Activated T-cell treated with anti-CD3 and anti-CD28 coated beads for 4 hours (primary cell): Measurements from ENCODE around the gene TAGAP.
"Not testable (repeated sequence)": the region's sequence is repeated elsewhere in the genome, so short reads cannot be mapped to it uniquely, and the experiment has no call there.

ENCODE experiments used
- DNase-seq: peaks from one replicate; pipeline ENCODE4 v3.0.0-alpha.2; 2020

The TAGAP gene

GRCh38 chr6:159008656-159009288 is 36.0 kb downstream of the TAGAP start:
- DNase-seq: no peak

GRCh38 chr6:159007510-159007909 is 37.3 kb downstream of the TAGAP start:
- no peak for DNase-seq

- no peak for DNase-seq
Observed at GRCh38 chr6:159005436-159005835, 39.4 kb downstream of the TAGAP start.

DNA sequence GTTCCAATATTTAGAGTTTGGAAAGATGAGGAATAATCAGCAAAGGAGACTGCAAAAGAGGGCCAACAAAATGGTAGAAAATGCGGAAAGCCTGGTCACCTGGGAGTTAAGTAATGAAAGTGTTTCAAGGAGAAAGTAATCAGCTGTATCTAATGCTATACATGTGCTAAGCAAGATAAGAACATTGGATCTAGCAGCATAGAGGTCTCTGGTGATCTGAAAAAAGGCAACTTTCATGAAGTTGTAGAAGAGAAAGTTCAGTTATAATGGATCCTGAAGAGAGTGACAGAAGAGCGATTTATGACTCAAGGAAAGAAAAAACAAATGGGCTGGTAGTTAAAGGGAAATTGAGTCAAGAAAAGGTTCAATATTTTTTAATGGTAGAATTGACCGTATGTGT is 40.2 kb downstream of the TAGAP start:
- no peak for DNase-seq

GRCh38 chr6:159002432-159003155 is 42.2 kb downstream of the TAGAP start:
- no peak for DNase-seq

DNA sequence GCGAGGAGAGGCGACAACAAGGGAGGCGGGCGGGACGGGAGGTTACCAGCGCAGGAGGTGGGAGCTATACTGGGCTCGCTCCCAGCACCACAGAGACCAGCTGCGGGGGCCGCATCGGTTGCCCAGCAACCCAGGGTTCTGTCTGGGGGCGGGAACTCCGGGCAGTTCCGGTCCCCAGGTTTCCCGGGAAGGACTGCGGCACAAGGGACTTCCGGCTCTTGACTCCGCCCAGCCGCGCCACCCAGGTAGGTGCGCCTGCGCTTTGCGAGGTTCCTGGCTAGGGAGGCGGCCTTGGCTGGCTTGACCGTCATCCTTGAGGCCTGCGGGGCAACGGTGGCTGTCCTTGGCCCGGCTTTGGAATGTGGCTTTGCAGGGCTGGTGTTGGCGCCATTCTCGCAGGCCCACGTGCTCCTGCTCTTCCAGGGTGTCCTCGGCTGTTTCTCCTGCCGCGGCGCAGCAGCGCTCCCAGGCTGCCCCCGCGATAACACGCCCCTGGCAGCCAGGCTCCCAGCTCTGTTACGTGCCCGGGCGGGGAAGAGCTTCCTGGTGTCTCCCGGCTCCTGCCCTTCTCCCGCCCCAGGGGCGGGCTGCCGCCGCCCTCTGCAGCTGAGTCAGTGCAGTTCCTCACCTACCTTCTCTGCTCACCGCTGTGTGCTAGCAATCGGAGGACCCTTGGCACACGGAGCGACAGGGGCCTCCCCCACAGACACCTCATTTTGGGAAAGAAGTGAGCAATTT is 45.0 kb downstream of the TAGAP start, which contains the start of gene RSPH3:
Gene RSPH3 (minus strand): TSS at position 537 of the 738 bp plus-strand sequence. CDS start 652 bp downstream, outside the sequence.
- DNase-seq: peak; percentile 86

DNA sequence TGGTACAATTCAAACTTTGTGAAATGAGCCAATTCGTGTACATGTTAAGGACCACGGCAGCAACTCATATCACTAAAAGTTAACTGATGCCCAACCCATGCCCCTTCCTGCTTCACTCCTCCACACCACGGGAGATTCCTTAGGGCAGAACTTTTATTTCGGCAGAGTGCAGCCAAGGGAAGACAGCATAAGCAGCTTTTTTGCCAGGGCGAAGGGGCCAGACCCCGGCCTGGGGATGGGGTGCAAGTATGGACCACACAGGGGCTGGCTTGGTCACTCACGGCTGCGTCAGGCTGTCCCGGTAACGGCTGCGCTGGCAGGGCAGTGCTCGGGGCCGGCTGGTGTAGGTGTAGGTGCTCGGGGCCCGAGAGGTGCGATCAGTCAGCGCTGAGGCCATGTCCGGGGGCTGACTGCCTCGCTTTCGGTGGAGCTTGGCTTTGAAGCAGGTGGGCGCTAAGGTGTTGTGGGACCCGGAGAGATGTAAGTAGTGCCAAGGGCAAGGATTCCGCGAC is 45.6 kb downstream of the TAGAP start:
- no peak for DNase-seq

DNA sequence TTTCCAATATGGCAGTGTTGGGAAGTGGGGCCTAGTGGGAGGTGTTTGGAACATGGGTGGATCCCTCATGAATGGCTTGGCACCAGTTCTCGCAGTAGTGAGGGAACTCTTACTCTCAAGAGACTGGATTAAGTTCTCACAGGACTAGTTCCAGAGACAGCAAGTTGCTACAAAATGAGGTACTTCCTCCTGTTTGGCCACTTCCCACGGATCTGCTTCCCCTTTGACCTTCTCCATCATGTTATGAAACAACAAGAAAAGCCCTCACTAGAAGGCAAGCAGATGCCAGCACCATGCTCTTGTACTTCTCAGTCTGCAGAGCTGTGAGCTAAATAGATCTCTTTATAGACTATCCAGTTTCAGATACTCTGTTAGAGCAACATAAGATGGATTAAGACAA is 47.9 kb downstream of the TAGAP start:
- DNase-seq: no peak

DNA sequence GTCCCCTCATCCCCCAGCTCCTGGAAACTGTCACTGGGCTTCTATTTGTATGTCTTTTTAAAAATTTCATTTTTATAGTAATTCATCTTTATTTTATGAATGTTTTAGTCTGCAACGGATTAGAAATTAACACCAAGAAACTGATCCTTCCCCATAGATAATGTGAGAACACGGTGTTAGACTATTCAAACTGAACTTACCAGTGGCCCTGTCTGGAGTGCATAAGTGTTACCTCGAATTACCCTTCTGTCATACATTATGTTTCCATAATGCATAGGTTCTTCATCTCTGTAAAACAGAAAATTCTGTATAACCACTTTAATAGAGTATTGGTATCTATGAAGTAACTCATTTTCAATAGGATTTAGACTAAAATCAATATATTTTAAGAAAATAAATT is 51.2 kb downstream of the TAGAP start:
- no peak for DNase-seq

- no peak for DNase-seq
Observed at GRCh38 chr6:158991017-158991723, 53.6 kb downstream of the TAGAP start.

- not testable (repeated sequence) for DNase-seq
Observed at GRCh38 chr6:158989711-158990110, 55.1 kb downstream of the TAGAP start.

GRCh38 chr6:158988477-158988876 is 56.3 kb downstream of the TAGAP start:
- DNase-seq: no peak

DNA sequence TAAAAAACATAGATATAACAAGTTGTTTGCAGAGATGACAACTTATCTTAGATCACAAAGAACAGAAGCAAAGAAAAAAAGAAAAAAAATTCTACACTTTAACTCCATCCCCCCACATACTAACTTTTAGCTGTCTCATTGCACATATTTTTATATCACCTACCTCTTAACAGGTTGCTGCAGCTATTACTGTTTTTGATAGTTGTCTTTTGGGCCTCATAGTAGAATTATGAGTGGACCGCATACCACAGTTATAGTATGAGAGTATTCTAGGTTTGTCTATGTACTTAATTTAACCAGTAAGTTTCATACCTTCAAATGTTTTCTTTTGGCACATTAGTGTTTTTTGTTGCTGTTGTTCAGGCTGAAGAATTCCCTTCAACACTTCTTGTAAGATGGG is 57.1 kb downstream of the TAGAP start:
- DNase-seq: no peak
